Endothelial cell of umbilical vein (primary cell): Measurements from ENCODE around the gene SSTR5.

Source experiments
- EZH2 ChIP-seq: IDR thresholded peaks from 2 replicates; pipeline ENCODE4 v1.6.1; 2012; ENCODE audit warnings: borderline replicate concordance, low read depth, mild to moderate bottlenecking, moderate library complexity, low read length, inconsistent platforms; ENCODE audit not compliant: severe bottlenecking
- FOS ChIP-seq: IDR thresholded peaks from 2 replicates; pipeline ENCODE4 v1.6.1; 2011; ENCODE audit warnings: mild to moderate bottlenecking, low read length, moderate library complexity, borderline replicate concordance; ENCODE audit not compliant: insufficient read depth
- GATA2 ChIP-seq: IDR thresholded peaks from 2 replicates; pipeline ENCODE4 v1.7.0; 2011; ENCODE audit warnings: low read depth, mild to moderate bottlenecking, moderate library complexity, mixed read lengths, low read length; ENCODE audit not compliant: insufficient read length, insufficient read depth
- MAX ChIP-seq: IDR thresholded peaks from 2 replicates; pipeline ENCODE4 v1.6.1; 2011; ENCODE audit not compliant: insufficient read depth, insufficient read length
- MYC ChIP-seq: IDR thresholded peaks from one replicate; pipeline ENCODE4 v1.6.1; 2011; ENCODE audit warnings: mild to moderate bottlenecking, low read depth, low read length
- POLR2A ChIP-seq: IDR thresholded peaks from 2 replicates; pipeline ENCODE4 v1.6.1; 2012; ENCODE audit warnings: low read depth, mild to moderate bottlenecking, control low read depth, low read length
- POLR2AphosphoS5 ChIP-seq: IDR thresholded peaks from 2 replicates; pipeline ENCODE4 v1.6.1; 2012; ENCODE audit warnings: low read depth, mild to moderate bottlenecking, control low read depth, low read length, moderate library complexity; ENCODE audit not compliant: insufficient read depth
- TF ChIP-seq, protein P1 (sequence below), 2 donors: IDR thresholded peaks; 1 replicate in 1 of 2; 2 replicates in 1 of 2; pipeline ENCODE4 v1.5.1; 2011; ENCODE audit warnings: low read length in 2 of 2, mild to moderate bottlenecking in 2 of 2, moderate library complexity in 2 of 2, control low read depth in 1 of 2, inconsistent platforms in 1 of 2, low read depth in 1 of 2; ENCODE audit not compliant: insufficient read depth in 1 of 2; ENCODE audit errors: extremely low read depth in 1 of 2

GRCh38 chr16:1065469-1066128 lies 6.9 kb upstream of the SSTR5 start:
- TF ChIP-seq, protein P1, sequence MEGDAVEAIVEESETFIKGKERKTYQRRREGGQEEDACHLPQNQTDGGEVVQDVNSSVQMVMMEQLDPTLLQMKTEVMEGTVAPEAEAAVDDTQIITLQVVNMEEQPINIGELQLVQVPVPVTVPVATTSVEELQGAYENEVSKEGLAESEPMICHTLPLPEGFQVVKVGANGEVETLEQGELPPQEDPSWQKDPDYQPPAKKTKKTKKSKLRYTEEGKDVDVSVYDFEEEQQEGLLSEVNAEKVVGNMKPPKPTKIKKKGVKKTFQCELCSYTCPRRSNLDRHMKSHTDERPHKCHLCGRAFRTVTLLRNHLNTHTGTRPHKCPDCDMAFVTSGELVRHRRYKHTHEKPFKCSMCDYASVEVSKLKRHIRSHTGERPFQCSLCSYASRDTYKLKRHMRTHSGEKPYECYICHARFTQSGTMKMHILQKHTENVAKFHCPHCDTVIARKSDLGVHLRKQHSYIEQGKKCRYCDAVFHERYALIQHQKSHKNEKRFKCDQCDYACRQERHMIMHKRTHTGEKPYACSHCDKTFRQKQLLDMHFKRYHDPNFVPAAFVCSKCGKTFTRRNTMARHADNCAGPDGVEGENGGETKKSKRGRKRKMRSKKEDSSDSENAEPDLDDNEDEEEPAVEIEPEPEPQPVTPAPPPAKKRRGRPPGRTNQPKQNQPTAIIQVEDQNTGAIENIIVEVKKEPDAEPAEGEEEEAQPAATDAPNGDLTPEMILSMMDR (IDR thresholded peaks at IDR 0.05; ENCODE audit: extremely low read depth in 1 of 2, insufficient read depth in 1 of 2, low read depth in 1 of 2, low read length in 2 of 2) = no peak
- TF ChIP-seq EZH2 (no peak), POLR2A (no peak), POLR2AphosphoS5 (no peak), MAX (no peak), FOS (no peak), MYC (no peak), GATA2 (no peak)
